Right lobe of liver (tissue), 6 donors: ENCODE results near the gene DACH1. TPM values are rescaled to one million over a fixed set of nuclear protein-coding genes. Genes with fewer than 3 reads are reported as not detected.

ENCODE experiments used
- ATAC-seq, 4 donors: fragments of 200-7000 bp; cut with Tn5 transposase; one replicate each; pipeline ENCODE4 v1.9.1; 2020; ENCODE audit warnings: mild to moderate bottlenecking in 4 of 4, moderate library complexity in 4 of 4
- DNase-seq, 3 donors: peaks; one replicate each; pipeline ENCODE4 v3.0.0-alpha.2; 2020
- H3K27ac ChIP-seq, 3 donors: fragments of 200-600 bp; one replicate each; pipeline ENCODE4 v1.8.0; 2022
- H3K27me3 ChIP-seq, 2 donors: fragments of 200-600 bp; one replicate each; pipeline ENCODE4 v1.8.0; 2022
- H3K36me3 ChIP-seq, 4 donors: fragments of 200-600 bp; sonication (generic) in 1 of 4; one replicate each; pipeline versions ENCODE4 v1.5.1 to v1.8.0; 2017 to 2022; ENCODE audit warnings: control low read depth in 1 of 4
- H3K4me1 ChIP-seq, 4 donors: fragments of 200-600 bp; sonication (generic) in 1 of 4; one replicate each; pipeline versions ENCODE4 v1.5.1 to v1.8.0; 2017 to 2022; ENCODE audit warnings: control low read depth in 1 of 4
- H3K4me3 ChIP-seq, 3 donors: fragments of 200-600 bp; one replicate each; pipeline ENCODE4 v1.8.0; 2022
- H3K9me3 ChIP-seq, 4 donors: fragments of 200-600 bp; sonication (generic) in 1 of 4; one replicate each; pipeline versions ENCODE4 v1.5.1 to v1.8.0; 2017 to 2022; ENCODE audit warnings: control low read depth in 1 of 4
- POLR2A ChIP-seq: fragments of 450-650 bp; IDR thresholded peaks from one replicate; pipeline ENCODE4 v1.6.1; 2017; ENCODE audit warnings: antibody characterized with exemption, mild to moderate bottlenecking
- whole genome bisulfite sequencing: methylation state at CpG from one replicate; pipeline ENCODE4 v1.1.6; 2018; ENCODE audit warnings: low coverage, low lambda C conversion rate; ENCODE audit not compliant: insufficient coverage; ENCODE audit errors: missing lambda C conversion rate; 5-methylcytosine and 5-hydroxymethylcytosine counted together
- intact Hi-C, 2 donors: fragments of 100-400 bp; cut with DNase I; formaldehyde crosslinking; loops; one replicate each; pipeline versions ENCODE4 v1.11.2 to v1.14.1; 2022
- total RNA-seq, 6 experiments: library from RNA; depleted of rRNA in 2 of 6; stranded (reverse); fragments of >200 nt in 2 of 6; fragmentation: NEBNext Ultra II Directional in 3 of 6; extraction: Animal tissue kit (Norgen Biotek cat#: 25700) in 3 of 6; gene quantifications; one replicate each; pipeline versions ENCODE4 v1.1.0 to v1.2.4, GENCODE V29; 2016 to 2023
- TF ChIP-seq, protein P1 (sequence below), 4 donors: fragments of 200-600 bp in 3 of 4; fragments of 450-650 bp in 1 of 4; IDR thresholded peaks; one replicate each; pipeline versions ENCODE4 v1.5.1 to v1.8.0; 2016 to 2022; ENCODE audit warnings: antibody characterized with exemption in 4 of 4, mild to moderate bottlenecking in 2 of 4
- donor health status: DM: no; HTN: yes; CAD: no.
- donor health status: DM: no; HTN: no; CAD: no.
- donor health status: DM: no; HTN: no; CAD: no.
- donor health status: DM: no; HTN: yes; CAD: no.
- donor health status: DM: no; HTN: yes; CAD: no.

The DACH1 gene
- total RNA-seq, 6 experiments from 2014 or later = 0.80 to 1.5 (median 0.94) TPM

- TF ChIP-seq, protein P1, sequence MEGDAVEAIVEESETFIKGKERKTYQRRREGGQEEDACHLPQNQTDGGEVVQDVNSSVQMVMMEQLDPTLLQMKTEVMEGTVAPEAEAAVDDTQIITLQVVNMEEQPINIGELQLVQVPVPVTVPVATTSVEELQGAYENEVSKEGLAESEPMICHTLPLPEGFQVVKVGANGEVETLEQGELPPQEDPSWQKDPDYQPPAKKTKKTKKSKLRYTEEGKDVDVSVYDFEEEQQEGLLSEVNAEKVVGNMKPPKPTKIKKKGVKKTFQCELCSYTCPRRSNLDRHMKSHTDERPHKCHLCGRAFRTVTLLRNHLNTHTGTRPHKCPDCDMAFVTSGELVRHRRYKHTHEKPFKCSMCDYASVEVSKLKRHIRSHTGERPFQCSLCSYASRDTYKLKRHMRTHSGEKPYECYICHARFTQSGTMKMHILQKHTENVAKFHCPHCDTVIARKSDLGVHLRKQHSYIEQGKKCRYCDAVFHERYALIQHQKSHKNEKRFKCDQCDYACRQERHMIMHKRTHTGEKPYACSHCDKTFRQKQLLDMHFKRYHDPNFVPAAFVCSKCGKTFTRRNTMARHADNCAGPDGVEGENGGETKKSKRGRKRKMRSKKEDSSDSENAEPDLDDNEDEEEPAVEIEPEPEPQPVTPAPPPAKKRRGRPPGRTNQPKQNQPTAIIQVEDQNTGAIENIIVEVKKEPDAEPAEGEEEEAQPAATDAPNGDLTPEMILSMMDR (IDR thresholded peaks at IDR 0.05) = no peak
- no peak for TF ChIP-seq POLR2A
- Histone ChIP-seq H3K9me3 (no peaks in the 10 kb centered on the region), H3K27ac (no peak overlapping the region), H3K4me3 (no peak overlapping the region), H3K4me1 (peaks cover 0 to 5% (median 0%) of the 10 kb centered on the region in 4 donors), H3K27me3 (no peaks in the 10 kb centered on the region), H3K36me3 (no peaks in the 10 kb centered on the region)
- intact Hi-C loops = no loop called here
- 32% methylated on average over 6 of the region's 6 CpGs for WGBS
- DNase-seq (no peak), ATAC-seq (peak in 2 of 4 donors; percentile 46 to 53)
Observed at GRCh38 chr13:71879808-71880344, 12.9 kb upstream of the DACH1 start.

GRCh38 chr13:71879129-71879535 lies 12.1 kb upstream of the DACH1 start:
- Histone ChIP-seq H3K27ac (no peak overlapping the region), H3K36me3 (no peaks in the 10 kb centered on the region), H3K4me1 (peaks cover 0 to 5% (median 0%) of the 10 kb centered on the region in 4 donors), H3K4me3 (no peak overlapping the region), H3K27me3 (no peaks in the 10 kb centered on the region), H3K9me3 (no peaks in the 10 kb centered on the region)
- ATAC-seq (peak; percentile 85 to 90 (median 87)), DNase-seq (no peak)
- intact Hi-C loops = no loop called here
- TF ChIP-seq POLR2A = no peak
- TF ChIP-seq, protein P1 (IDR thresholded peaks at IDR 0.05) = peak; percentile 45 to 57 (median 56)
- 0% methylated on average over 3 of the region's 3 CpGs for WGBS

GRCh38 chr13:71877256-71877653 lies 10.3 kb upstream of the DACH1 start:
- intact Hi-C loops = no loop called here
- WGBS = 56% methylated on average over 5 of the region's 5 CpGs

GRCh38 chr13:71876648-71877255 lies 9.7 kb upstream of the DACH1 start:
- H3K9me3 ChIP-seq = no peaks in the 10 kb centered on the region
- H3K27me3 ChIP-seq = peaks cover 0 to 5% of the 10 kb centered on the region in 2 donors
- H3K4me3 ChIP-seq = no peak overlapping the region
- DNase-seq (no peak), ATAC-seq (no peak)
- H3K36me3 ChIP-seq = no peaks in the 10 kb centered on the region
- no peak for TF ChIP-seq POLR2A
- TF ChIP-seq, protein P1 (IDR thresholded peaks at IDR 0.05) = no peak
- 41% methylated on average over 2 of the region's 2 CpGs for WGBS
- H3K27ac ChIP-seq = no peak overlapping the region
- intact Hi-C loops = no loop called here
- H3K4me1 ChIP-seq = peaks cover 0 to 5% (median 0%) of the 10 kb centered on the region in 4 donors

More at GRCh38 chr13:71877256-71877653, 10.3 kb upstream of the DACH1 start:
- Histone ChIP-seq H3K4me1 (peaks cover 0 to 5% (median 0%) of the 10 kb centered on the region in 4 donors), H3K27ac (no peak overlapping the region), H3K36me3 (no peaks in the 10 kb centered on the region), H3K4me3 (no peak overlapping the region), H3K9me3 (no peaks in the 10 kb centered on the region), H3K27me3 (peaks cover 0 to under 1% of the 10 kb centered on the region in 2 donors)
- ATAC-seq (no peak), DNase-seq (no peak)
- TF ChIP-seq POLR2A = no peak
- TF ChIP-seq, protein P1 (IDR thresholded peaks at IDR 0.05) = no peak
